ENCODE data around the gene DRC3. TPM values are rescaled to one million over a fixed set of nuclear protein-coding genes. Genes with fewer than 3 reads are reported as not detected.

The DRC3 gene
- total RNA-seq, 4 donors from 2014 or later: 4.3 to 8.6 (median 6.0) TPM

DNA sequence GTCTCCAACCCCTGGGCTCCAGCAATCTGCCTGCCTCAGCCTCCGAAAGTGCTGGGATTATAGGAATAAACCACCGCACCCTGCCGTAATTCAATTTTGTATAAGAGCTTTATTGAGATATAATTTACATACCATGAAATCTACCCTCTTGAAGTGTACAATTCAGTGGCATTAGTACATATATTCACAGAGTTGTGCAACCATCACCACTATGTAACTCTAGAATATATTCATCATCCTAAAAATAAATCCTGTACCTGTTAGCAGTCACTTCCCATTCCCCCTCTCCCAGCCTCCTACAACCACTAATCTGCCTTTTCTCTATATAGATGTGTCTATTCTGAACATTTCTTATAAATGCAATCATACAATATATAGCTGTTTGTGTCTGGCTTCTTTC, 26.6 kb upstream of the DRC3 start:
- Histone ChIP-seq H3K27me3 (no peaks in the 10 kb centered on the region), H3K4me1 (peaks cover 0 to 82% (median 31%) of the 10 kb centered on the region in 4 donors), H3K9me3 (no peaks in the 10 kb centered on the region), H3K4me3 (no peak overlapping the region), H3K27ac (peak overlapping the region in 1 of 4 donors; percentile 15), H3K36me3 (no peaks in the 10 kb centered on the region)
- TF ChIP-seq CTCF (IDR thresholded peaks at IDR 0.05) (no peak), EP300 (IDR thresholded peaks at IDR 0.05) (no peak), POLR2A (IDR thresholded peaks at IDR 0.05) (no peak)
- WGBS, 2 donors: 63 to 80% methylated on average over 3 of the region's 3 CpGs
- no peak for DNase-seq (ENCODE audit: low spot score in 2 of 2)

- 69 to 70% methylated on average over 5 of the region's 5 CpGs for WGBS, 2 donors
These were observed 25.4 kb upstream of the DRC3 start for GRCh38 chr17:17947309-17947708.

GRCh38 chr17:17947966-17948365, 24.7 kb upstream of the DRC3 start:
- no peak for DNase-seq (ENCODE audit: low spot score in 2 of 2)
- Histone ChIP-seq H3K36me3 (no peaks in the 10 kb centered on the region), H3K27me3 (no peaks in the 10 kb centered on the region), H3K4me3 (no peak overlapping the region), H3K4me1 (peaks cover 0 to 77% (median 22%) of the 10 kb centered on the region in 4 donors), H3K27ac (peak overlapping the region in 1 of 4 donors; percentile 13), H3K9me3 (no peaks in the 10 kb centered on the region)
- TF ChIP-seq POLR2A (IDR thresholded peaks at IDR 0.05) (no peak), CTCF (IDR thresholded peaks at IDR 0.05) (no peak), EP300 (IDR thresholded peaks at IDR 0.05) (no peak)
- WGBS, 2 donors: 76 to 100% methylated on average over 1 of the region's 1 CpG

More at GRCh38 chr17:17947309-17947708, 25.4 kb upstream of the DRC3 start:
- H3K4me3 ChIP-seq: no peak overlapping the region
- no peak for TF ChIP-seq CTCF (IDR thresholded peaks at IDR 0.05)
- no peaks in the 10 kb centered on the region for H3K9me3 ChIP-seq
- DNase-seq (ENCODE audit: low spot score in 2 of 2): no peak
- no peaks in the 10 kb centered on the region for H3K27me3 ChIP-seq
- H3K27ac ChIP-seq: no peak overlapping the region
- peaks cover 0 to 80% (median 23%) of the 10 kb centered on the region in 4 donors for H3K4me1 ChIP-seq
- no peaks in the 10 kb centered on the region for H3K36me3 ChIP-seq

- Histone ChIP-seq H3K36me3 (peaks cover 0 to 4% (median 0%) of the 10 kb centered on the region in 3 donors), H3K4me3 (no peak overlapping the region), H3K27ac (no peak overlapping the region), H3K27me3 (no peaks in the 10 kb centered on the region), H3K4me1 (peaks cover 0 to 67% (median 4%) of the 10 kb centered on the region in 4 donors), H3K9me3 (no peaks in the 10 kb centered on the region)
- DNase-seq (ENCODE audit: low spot score in 2 of 2): no peak
- no peak for TF ChIP-seq POLR2A (IDR thresholded peaks at IDR 0.05)
- TF ChIP-seq EP300 (IDR thresholded peaks at IDR 0.05): no peak
- TF ChIP-seq CTCF (IDR thresholded peaks at IDR 0.05): no peak
- 96 to 98% methylated on average over 7 of the region's 7 CpGs for WGBS, 2 donors
These were observed 22.3 kb upstream of the DRC3 start for GRCh38 chr17:17950347-17950746.

DNA sequence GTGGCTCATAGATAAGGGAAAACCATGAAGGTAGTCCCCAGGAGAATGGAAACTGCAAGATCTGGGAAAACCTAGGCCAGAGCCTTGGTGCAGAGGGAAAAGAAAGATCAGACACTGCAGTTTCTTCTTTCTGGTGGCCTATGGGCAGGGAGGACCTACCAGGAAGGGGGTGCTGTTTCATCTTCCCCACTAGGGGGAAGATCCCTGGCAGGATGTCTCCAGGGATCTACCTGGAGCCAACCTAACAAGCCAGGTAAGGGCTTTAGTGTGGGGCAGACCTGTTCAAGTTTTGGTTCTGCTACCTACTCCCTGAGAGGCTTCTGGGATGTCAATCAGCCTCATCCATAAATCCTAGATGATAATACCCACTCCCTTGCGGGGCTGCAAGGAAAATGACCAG, 21.9 kb upstream of the DRC3 start:
- Histone ChIP-seq H3K27ac (no peak overlapping the region), H3K9me3 (no peaks in the 10 kb centered on the region)
- 94% methylated on average over 1 of the region's 1 CpG for WGBS, 2 donors

GRCh38 chr17:17951524-17951923, 21.1 kb upstream of the DRC3 start:
- no peak for DNase-seq (ENCODE audit: low spot score in 2 of 2)
- Histone ChIP-seq H3K4me3 (no peak overlapping the region), H3K27ac (peak overlapping the region in 1 of 4 donors; percentile 23), H3K9me3 (no peaks in the 10 kb centered on the region), H3K36me3 (peaks cover 0 to 8% (median 0%) of the 10 kb centered on the region in 3 donors), H3K4me1 (peaks cover 0 to 64% (median 6%) of the 10 kb centered on the region in 4 donors), H3K27me3 (no peaks in the 10 kb centered on the region)
- 56 to 70% methylated on average over 5 of the region's 5 CpGs for WGBS, 2 donors
- no peak for TF ChIP-seq POLR2A (IDR thresholded peaks at IDR 0.05)
- no peak for TF ChIP-seq CTCF (IDR thresholded peaks at IDR 0.05)
- no peak for TF ChIP-seq EP300 (IDR thresholded peaks at IDR 0.05)

More for the DNA sequence above, 21.9 kb upstream of the DRC3 start:
- TF ChIP-seq POLR2A (IDR thresholded peaks at IDR 0.05) (no peak), EP300 (IDR thresholded peaks at IDR 0.05) (no peak)
- no peak for DNase-seq (ENCODE audit: low spot score in 2 of 2)
- H3K4me3 ChIP-seq: no peak overlapping the region
- no peaks in the 10 kb centered on the region for H3K27me3 ChIP-seq
- H3K36me3 ChIP-seq: peaks cover 0 to 8% (median 0%) of the 10 kb centered on the region in 3 donors
- H3K4me1 ChIP-seq: peaks cover 0 to 62% (median 4%) of the 10 kb centered on the region in 4 donors
